Cardiac fibroblast (primary cell): ENCODE measurements around the gene HDAC6.
A peak's percentile ranks its signal among the peaks of the same experiment; 100 is the strongest.

Experiments used
- DNase-seq, 2 donors: peaks; one replicate each; pipeline versions ENCODE4 v3.0.0 to v3.0.0-alpha.2; 2010; ENCODE audit warnings: low read depth in 2 of 2
- H3K4me3 ChIP-seq, 2 donors: replicated peaks in 1 of 2; 1 replicate in 1 of 2; 2 replicates in 1 of 2; pipeline ENCODE4 v1.5.1; 2011; ENCODE audit warnings: low read depth in 2 of 2, low read length in 2 of 2, mild to moderate bottlenecking in 2 of 2, moderate library complexity in 1 of 2
- TF ChIP-seq, protein P1 (sequence below): IDR thresholded peaks from one replicate; pipeline ENCODE4 v1.5.1; 2011; ENCODE audit warnings: low read depth, mild to moderate bottlenecking, low read length, inconsistent platforms

The HDAC6 gene

DNA sequence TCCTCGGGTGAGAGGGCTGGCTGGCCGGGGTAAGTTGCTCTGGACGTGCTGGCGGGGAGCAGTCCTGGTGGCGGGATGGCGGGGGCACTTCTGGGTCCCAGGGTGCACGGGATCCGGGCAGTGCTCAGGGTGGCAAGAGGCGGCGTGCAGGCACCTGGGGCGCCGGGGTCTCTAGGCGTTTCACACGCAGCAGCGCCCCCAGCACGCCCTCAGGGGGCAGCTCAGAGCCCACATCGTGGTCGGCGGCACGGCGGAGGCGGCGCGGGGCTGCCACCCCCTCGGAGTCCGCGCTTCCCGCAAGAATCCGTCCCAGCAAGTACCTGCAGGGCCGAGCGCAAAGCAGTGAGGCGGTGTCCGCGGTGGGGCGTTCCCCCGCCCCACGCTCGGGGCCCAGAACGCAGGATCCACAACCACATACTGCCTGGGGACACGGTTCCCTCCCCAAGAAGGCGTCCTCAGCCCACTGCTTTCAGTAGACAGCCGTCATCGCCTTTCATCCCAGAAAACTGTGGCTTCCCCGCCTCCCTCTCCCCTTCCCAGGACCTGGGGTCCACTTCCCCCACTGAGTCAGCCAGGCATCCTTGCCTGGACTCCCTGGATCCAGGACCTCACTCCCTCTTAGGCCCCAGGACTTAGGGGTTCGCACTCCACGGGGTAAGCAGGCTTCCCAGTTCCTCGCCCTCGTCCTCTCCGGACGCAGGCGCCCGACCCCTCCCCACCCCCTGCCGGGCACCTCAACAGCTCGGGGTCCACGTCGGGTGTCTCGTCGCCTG, 29.5 kb downstream of the HDAC6 start:
- TF ChIP-seq, protein P1, sequence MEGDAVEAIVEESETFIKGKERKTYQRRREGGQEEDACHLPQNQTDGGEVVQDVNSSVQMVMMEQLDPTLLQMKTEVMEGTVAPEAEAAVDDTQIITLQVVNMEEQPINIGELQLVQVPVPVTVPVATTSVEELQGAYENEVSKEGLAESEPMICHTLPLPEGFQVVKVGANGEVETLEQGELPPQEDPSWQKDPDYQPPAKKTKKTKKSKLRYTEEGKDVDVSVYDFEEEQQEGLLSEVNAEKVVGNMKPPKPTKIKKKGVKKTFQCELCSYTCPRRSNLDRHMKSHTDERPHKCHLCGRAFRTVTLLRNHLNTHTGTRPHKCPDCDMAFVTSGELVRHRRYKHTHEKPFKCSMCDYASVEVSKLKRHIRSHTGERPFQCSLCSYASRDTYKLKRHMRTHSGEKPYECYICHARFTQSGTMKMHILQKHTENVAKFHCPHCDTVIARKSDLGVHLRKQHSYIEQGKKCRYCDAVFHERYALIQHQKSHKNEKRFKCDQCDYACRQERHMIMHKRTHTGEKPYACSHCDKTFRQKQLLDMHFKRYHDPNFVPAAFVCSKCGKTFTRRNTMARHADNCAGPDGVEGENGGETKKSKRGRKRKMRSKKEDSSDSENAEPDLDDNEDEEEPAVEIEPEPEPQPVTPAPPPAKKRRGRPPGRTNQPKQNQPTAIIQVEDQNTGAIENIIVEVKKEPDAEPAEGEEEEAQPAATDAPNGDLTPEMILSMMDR, result no peak
- H3K4me3 ChIP-seq, result no peak overlapping the region
- DNase-seq, result no peak

DNA sequence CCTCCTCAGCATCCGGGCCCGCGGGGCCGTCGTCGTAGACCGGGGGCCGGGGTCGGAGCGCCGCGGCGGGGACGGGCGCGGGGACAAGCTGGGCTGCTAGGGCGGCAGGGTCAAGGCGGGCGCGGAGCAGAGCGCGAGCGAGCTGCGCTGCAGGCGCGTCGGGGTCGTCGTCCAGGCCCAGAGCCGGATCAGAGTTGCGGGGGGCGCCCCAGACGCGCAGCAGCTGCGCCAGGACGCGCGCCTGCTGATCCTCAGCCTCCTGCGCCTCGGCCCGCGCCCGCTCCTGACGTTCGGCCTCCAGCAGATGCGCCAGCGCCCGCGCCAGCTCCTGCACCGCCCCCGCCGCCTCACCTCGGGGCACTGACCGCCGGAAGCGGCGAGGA, 30.0 kb downstream of the HDAC6 start:
- TF ChIP-seq, protein P1, result no peak

DNA sequence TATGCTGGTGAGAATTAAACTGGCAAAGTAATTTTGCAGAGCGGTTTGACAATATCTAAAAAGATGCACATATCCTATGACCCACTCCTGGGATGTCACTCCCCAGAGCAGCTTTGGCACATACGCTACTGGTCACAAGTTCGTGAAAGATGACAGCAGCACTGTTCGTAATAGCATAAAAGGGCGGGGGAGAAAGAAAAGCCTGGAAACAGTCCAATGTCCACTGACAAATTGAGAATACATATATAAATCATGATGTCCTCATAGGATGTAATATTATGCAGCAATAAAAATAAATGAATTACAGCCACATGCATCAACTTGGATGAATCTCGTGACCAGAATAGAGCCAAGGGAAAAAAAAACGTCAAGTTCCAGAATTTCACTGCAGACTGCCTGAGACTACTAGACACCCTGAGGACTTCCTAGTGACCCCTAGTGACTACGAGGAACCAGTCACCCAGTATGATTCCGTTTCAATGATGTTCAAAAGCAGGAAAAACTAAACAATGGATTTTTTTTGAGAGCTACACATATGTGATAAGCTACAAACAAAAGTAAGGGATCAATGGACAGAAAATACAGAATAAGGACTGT, 31.8 kb downstream of the HDAC6 start:
- no peak for DNase-seq
- TF ChIP-seq, protein P1, result no peak
- H3K4me3 ChIP-seq, result no peak overlapping the region

More for the DNA sequence above, 30.0 kb downstream of the HDAC6 start:
- DNase-seq, result no peak
- H3K4me3 ChIP-seq, result no peak overlapping the region

DNA sequence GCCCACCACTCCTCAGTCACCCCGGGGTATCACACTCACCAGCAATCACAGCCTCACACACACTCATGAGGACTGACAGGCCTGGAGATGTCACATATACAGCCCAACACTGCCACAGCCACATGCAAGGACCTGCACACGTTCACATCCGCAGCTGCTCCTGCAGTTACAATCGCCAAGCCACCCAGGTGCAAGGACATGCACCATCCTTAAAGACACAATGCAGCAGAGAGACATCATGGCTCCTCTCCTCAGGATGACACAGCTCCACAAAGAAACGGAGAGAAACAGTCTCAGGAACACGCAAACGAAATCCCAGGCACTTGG, 32.5 kb downstream of the HDAC6 start:
- TF ChIP-seq, protein P1, result no peak
- no peak for DNase-seq
- H3K4me3 ChIP-seq, result no peak overlapping the region

DNA sequence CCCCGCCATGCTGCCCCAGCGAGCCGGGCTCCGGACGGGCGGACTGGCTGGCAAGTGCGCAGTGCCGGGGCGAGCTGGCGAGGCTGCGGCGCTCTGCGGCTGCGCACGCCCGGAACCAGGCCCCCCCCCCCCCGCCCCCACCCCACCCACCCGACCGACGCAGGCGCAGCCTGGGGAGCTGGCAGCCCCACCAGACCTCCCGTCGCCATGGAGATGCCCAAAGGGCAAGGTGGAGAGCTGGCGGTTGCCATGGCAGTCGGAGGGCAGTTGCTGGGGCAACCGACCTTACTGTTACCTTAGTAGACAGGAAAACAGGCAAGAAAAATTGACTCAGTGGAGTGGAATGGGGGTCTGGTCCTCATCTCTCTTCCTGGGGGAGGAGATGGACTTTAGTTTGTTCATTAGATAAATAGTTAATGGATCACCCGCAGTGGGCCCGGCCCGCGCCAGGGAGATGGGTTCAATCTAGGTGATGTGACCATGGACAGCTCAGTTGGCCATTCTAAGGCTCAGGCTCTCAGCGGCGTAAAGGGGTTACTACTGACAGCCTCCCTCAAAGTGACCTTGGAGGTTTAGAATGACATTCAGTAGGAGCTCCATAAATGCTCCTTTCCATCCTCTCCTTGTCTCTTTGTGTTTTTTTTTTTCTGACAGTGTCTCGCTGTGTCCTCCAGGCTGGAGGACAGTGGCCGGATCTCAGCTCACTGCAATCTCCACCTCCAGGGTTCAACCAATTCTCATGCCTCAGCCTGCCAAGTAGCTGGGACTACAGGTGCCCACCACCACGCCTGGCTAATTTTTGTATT, 33.9 kb downstream of the HDAC6 start, which contains the start of gene PCSK1N:
Gene PCSK1N, minus strand, starts transcription at position 87 of the 806 bp plus-strand sequence. Its CDS starts 78 bp downstream, at position 9.
- TF ChIP-seq, protein P1, result no peak
- H3K4me3 ChIP-seq, result no peak within 1 kb of the TSS
- peak in 1 of 2 donors; percentile 1 for DNase-seq

DNA sequence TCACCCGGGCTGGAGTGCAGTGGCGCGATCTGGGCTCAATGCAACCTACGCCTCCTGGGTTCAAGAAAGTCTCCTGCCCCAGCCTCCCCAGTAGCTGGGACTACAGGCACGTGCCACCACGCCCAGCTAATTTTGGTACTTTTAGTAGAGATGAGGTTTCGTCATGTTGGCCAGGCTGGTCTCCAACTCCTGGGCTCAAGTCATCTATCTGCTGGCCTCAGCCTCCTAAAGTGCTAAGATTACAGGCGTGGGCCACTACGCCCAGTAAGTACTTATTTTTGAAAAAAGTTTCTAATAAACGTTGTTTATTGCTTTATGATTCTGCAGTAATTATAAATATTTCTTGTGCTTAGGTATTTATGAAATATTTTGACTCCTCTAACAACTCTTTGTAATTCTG, 37.8 kb downstream of the HDAC6 start:
- no peak for DNase-seq
- TF ChIP-seq, protein P1, result no peak
- no peak overlapping the region for H3K4me3 ChIP-seq
